GM13977 (cell line): ENCODE measurements around the gene PAQR8.

Experiments
- DNase-seq: peaks from one replicate; pipeline ENCODE4 v3.0.0; 2012; ENCODE audit warnings: low spot score
- in situ Hi-C: fragments of 300-500 bp; cut with MboI; formaldehyde crosslinking; loops from one replicate; pipeline ENCODE4 v1.12.0; 2022; ENCODE audit warnings: low sequenced_read_pairs, low pct_unique_long_range_greater_than_20kb, mixed read lengths, inconsistent platforms; ENCODE audit not compliant: unreplicated experiment
- TF ChIP-seq, protein P1 (sequence below): IDR thresholded peaks from 2 replicates; pipeline ENCODE4 v1.5.1; 2012; ENCODE audit warnings: mild to moderate bottlenecking, control low read depth; ENCODE audit not compliant: insufficient read depth; ENCODE audit errors: extremely low read depth, missing control alignments

PAQR8 gene

GRCh38 chr6:52400313-52401041 lies 38.5 kb downstream of the PAQR8 start:
- DNase-seq = no peak
- in situ Hi-C loops = loop anchor here (5.0 kb wide), 1 partner anchor 108 kb away; no protein-coding TSS in a partner anchor
- TF ChIP-seq, protein P1, sequence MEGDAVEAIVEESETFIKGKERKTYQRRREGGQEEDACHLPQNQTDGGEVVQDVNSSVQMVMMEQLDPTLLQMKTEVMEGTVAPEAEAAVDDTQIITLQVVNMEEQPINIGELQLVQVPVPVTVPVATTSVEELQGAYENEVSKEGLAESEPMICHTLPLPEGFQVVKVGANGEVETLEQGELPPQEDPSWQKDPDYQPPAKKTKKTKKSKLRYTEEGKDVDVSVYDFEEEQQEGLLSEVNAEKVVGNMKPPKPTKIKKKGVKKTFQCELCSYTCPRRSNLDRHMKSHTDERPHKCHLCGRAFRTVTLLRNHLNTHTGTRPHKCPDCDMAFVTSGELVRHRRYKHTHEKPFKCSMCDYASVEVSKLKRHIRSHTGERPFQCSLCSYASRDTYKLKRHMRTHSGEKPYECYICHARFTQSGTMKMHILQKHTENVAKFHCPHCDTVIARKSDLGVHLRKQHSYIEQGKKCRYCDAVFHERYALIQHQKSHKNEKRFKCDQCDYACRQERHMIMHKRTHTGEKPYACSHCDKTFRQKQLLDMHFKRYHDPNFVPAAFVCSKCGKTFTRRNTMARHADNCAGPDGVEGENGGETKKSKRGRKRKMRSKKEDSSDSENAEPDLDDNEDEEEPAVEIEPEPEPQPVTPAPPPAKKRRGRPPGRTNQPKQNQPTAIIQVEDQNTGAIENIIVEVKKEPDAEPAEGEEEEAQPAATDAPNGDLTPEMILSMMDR = no peak

- in situ Hi-C loops = loop anchor here (5.0 kb wide), 1 partner anchor 111 kb away; no protein-coding TSS in a partner anchor
- TF ChIP-seq, protein P1 = no peak
- DNase-seq = no peak
These were observed 41.1 kb downstream of the PAQR8 start for GRCh38 chr6:52403086-52403485.

GRCh38 chr6:52403627-52404026 lies 41.7 kb downstream of the PAQR8 start:
- TF ChIP-seq, protein P1 = no peak

GRCh38 chr6:52405243-52405642 lies 43.3 kb downstream of the PAQR8 start:
- TF ChIP-seq, protein P1 = no peak
- DNase-seq = no peak
- in situ Hi-C loops = no loop called here

More at GRCh38 chr6:52403627-52404026, 41.7 kb downstream of the PAQR8 start:
- DNase-seq = no peak
- in situ Hi-C loops = loop anchor here (5.0 kb wide), 1 partner anchor 111 kb away; no protein-coding TSS in a partner anchor

DNA sequence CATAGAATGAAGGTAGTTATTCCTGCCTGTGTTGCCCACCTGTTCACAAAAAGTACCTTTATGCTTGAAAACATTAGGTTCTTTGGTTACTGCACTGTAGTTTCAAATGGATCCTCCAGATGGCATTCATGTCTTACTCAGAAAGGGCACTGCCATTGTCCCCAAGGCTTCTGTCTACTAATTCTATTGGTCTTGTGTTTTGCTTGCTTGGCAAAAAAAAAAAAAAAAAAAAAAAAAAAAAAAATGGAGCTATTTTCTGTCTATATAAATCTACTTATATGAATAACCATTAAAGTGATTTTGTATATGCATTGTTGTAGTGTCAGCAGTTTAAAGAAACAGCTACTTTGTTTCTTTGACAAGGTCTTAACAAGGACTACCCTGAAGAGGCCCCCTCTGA lies 45.5 kb downstream of the PAQR8 start:
- DNase-seq = peak; percentile 59
- in situ Hi-C loops = no loop called here
- TF ChIP-seq, protein P1 = peak; percentile 41

- in situ Hi-C loops = no loop called here
- DNase-seq = no peak
- TF ChIP-seq, protein P1 = no peak
These were observed 47.5 kb downstream of the PAQR8 start for GRCh38 chr6:52409499-52409898.
